ENCODE results near the gene PHLDB2.
A peak's percentile ranks its signal among the peaks of the same experiment; 100 is the strongest.
"Not testable (repeated sequence)": the region's sequence is repeated elsewhere in the genome, so short reads cannot be mapped to it uniquely, and the experiment has no call there.

Gene PHLDB2

GRCh38 chr3:111859061-111859973, at the start of gene PHLDB2:
Gene PHLDB2, plus strand, starts transcription at chr3:111859265. Its CDS starts 24,813 bp downstream, at chr3:111884078.
- peak; percentile 62 for DNase-seq

GRCh38 chr3:111810909-111811308, 48.2 kb upstream of the PHLDB2 start:
- DNase-seq: no peak

GRCh38 chr3:111811811-111812210, 47.3 kb upstream of the PHLDB2 start:
- DNase-seq: no peak

- no peak for DNase-seq
Measured at GRCh38 chr3:111812701-111813100, 46.4 kb upstream of the PHLDB2 start.

- DNase-seq: no peak
Measured at GRCh38 chr3:111813441-111813840, 45.6 kb upstream of the PHLDB2 start.

GRCh38 chr3:111813979-111814378, 45.1 kb upstream of the PHLDB2 start:
- DNase-seq: no peak

GRCh38 chr3:111816771-111817170, 42.3 kb upstream of the PHLDB2 start:
- DNase-seq: not testable (repeated sequence)

GRCh38 chr3:111819927-111820326, 39.1 kb upstream of the PHLDB2 start:
- no peak for DNase-seq

- no peak for DNase-seq
Measured at GRCh38 chr3:111820651-111821050, 38.4 kb upstream of the PHLDB2 start.

- DNase-seq: no peak
Measured at GRCh38 chr3:111821891-111822290, 37.2 kb upstream of the PHLDB2 start.

GRCh38 chr3:111822804-111823203, 36.3 kb upstream of the PHLDB2 start:
- no peak for DNase-seq

GRCh38 chr3:111823341-111823855, 35.7 kb upstream of the PHLDB2 start:
- no peak for DNase-seq

GRCh38 chr3:111824351-111824750, 34.7 kb upstream of the PHLDB2 start:
- DNase-seq: no peak

GRCh38 chr3:111827871-111828270, 31.2 kb upstream of the PHLDB2 start:
- no peak for DNase-seq

GRCh38 chr3:111828530-111828929, 30.5 kb upstream of the PHLDB2 start:
- no peak for DNase-seq

- no peak for DNase-seq
Measured at GRCh38 chr3:111829023-111829422, 30.0 kb upstream of the PHLDB2 start.

- DNase-seq: no peak
Measured at GRCh38 chr3:111831840-111832239, 27.2 kb upstream of the PHLDB2 start.

GRCh38 chr3:111837112-111837511, 22.0 kb upstream of the PHLDB2 start:
- no peak for DNase-seq

GRCh38 chr3:111838133-111838532, 20.9 kb upstream of the PHLDB2 start:
- no peak for DNase-seq

GRCh38 chr3:111846039-111846438, 13.0 kb upstream of the PHLDB2 start:
- DNase-seq: no peak

- no peak for DNase-seq
Measured at GRCh38 chr3:111846717-111847116, 12.3 kb upstream of the PHLDB2 start.

- no peak for DNase-seq
Measured at GRCh38 chr3:111848283-111848682, 10.8 kb upstream of the PHLDB2 start.

GRCh38 chr3:111848778-111849177, 10.3 kb upstream of the PHLDB2 start:
- DNase-seq: no peak

GRCh38 chr3:111850537-111850936, 8.5 kb upstream of the PHLDB2 start:
- DNase-seq: no peak
